ENCODE results near the gene KRTAP2-1. TPM values are rescaled to one million over a fixed set of nuclear protein-coding genes. Genes with fewer than 3 reads are reported as not detected.
"Not testable (repeated sequence)": the region's sequence is repeated elsewhere in the genome, so short reads cannot be mapped to it uniquely, and the experiment has no call there.

Gene KRTAP2-1
- not detected for total RNA-seq

- H3K27me3 ChIP-seq; H3K4me3 ChIP-seq; DNase-seq (ENCODE audit: low spot score); H3K36me3 ChIP-seq; H3K9me3 ChIP-seq; H3K4me1 ChIP-seq; H3K27ac ChIP-seq: not testable (repeated sequence)
These were observed at the start of gene KRTAP2-1 for GRCh38 chr17:41046735-41047465. Gene KRTAP2-1 (minus strand): TSS chr17:41047316. CDS start chr17:41047267, 49 bp downstream.

GRCh38 chr17:41096055-41096454 is 48.9 kb upstream of the KRTAP2-1 start:
- Histone ChIP-seq H3K9me3 (no peaks in the 10 kb centered on the region), H3K36me3 (no peaks in the 10 kb centered on the region), H3K4me1 (no peaks in the 10 kb centered on the region), H3K4me3 (no peak overlapping the region), H3K27ac (no peak overlapping the region), H3K27me3 (no peaks in the 10 kb centered on the region)
- DNase-seq (ENCODE audit: low spot score): no peak
- TF ChIP-seq CTCF (IDR thresholded peaks at IDR 0.05): no peak

- H3K36me3 ChIP-seq; H3K4me1 ChIP-seq; H3K27ac ChIP-seq; H3K4me3 ChIP-seq; H3K9me3 ChIP-seq; DNase-seq (ENCODE audit: low spot score); H3K27me3 ChIP-seq: not testable (repeated sequence)
These were observed 41.7 kb upstream of the KRTAP2-1 start for GRCh38 chr17:41088760-41089352.

- H3K9me3 ChIP-seq; H3K4me1 ChIP-seq; H3K27me3 ChIP-seq; H3K4me3 ChIP-seq; H3K27ac ChIP-seq; H3K36me3 ChIP-seq; DNase-seq (ENCODE audit: low spot score): not testable (repeated sequence)
These were observed 37.2 kb upstream of the KRTAP2-1 start, which contains the start of gene KRTAP4-7 for GRCh38 chr17:41084100-41084856. Gene KRTAP4-7 (plus strand): TSS chr17:41084150. CDS start chr17:41084207, 57 bp downstream.

GRCh38 chr17:41083427-41083826 is 36.3 kb upstream of the KRTAP2-1 start:
- H3K4me3 ChIP-seq; H3K9me3 ChIP-seq; H3K27me3 ChIP-seq; DNase-seq (ENCODE audit: low spot score); H3K4me1 ChIP-seq; H3K27ac ChIP-seq; H3K36me3 ChIP-seq: not testable (repeated sequence)

- H3K27ac ChIP-seq: no peak overlapping the region
- DNase-seq (ENCODE audit: low spot score): no peak
- H3K27me3 ChIP-seq: no peaks in the 10 kb centered on the region
- H3K36me3 ChIP-seq: no peaks in the 10 kb centered on the region
- no peak for TF ChIP-seq CTCF (IDR thresholded peaks at IDR 0.05)
- H3K4me1 ChIP-seq: no peaks in the 10 kb centered on the region
- no peaks in the 10 kb centered on the region for H3K9me3 ChIP-seq
- H3K4me3 ChIP-seq: no peak overlapping the region
These were observed 35.5 kb upstream of the KRTAP2-1 start for GRCh38 chr17:41082626-41083025.

GRCh38 chr17:41076788-41077187 is 29.7 kb upstream of the KRTAP2-1 start:
- Histone ChIP-seq H3K9me3 (no peaks in the 10 kb centered on the region), H3K36me3 (no peaks in the 10 kb centered on the region), H3K4me3 (no peak overlapping the region), H3K27me3 (no peaks in the 10 kb centered on the region), H3K27ac (no peak overlapping the region), H3K4me1 (no peaks in the 10 kb centered on the region)
- no peak for TF ChIP-seq CTCF (IDR thresholded peaks at IDR 0.05)
- no peak for DNase-seq (ENCODE audit: low spot score)

All from right atrium auricular region (tissue), 2 donors.